ENCODE measurements around the gene CFAP69. TPM values are rescaled to one million over a fixed set of nuclear protein-coding genes. Genes with fewer than 3 reads are reported as not detected.

CFAP69 gene
- total RNA-seq, 1 donor, result 5.4 TPM

- no peak for TF ChIP-seq CTCF (IDR thresholded peaks at IDR 0.05; ENCODE audit: extremely low read depth, low read depth, low read length)
- H3K79me2 ChIP-seq (ENCODE audit: insufficient read depth, low read length), result peaks cover 59% of the 10 kb centered on the region
Measured at GRCh38 chr7:90351987-90352386, 107.0 kb downstream of the CFAP69 start.

More at GRCh38 chr7:90351987-90352386, 107.0 kb downstream of the CFAP69 start:
- no peaks in the 10 kb centered on the region for H3K9me3 ChIP-seq (ENCODE audit: low read depth, low read length)
- no peaks in the 10 kb centered on the region for H4K20me1 ChIP-seq (ENCODE audit: insufficient read depth, low read length)
- no peak for DNase-seq (ENCODE audit: insufficient read length, low spot score, missing footprints)
- no peak overlapping the region for H2AFZ ChIP-seq (ENCODE audit: low read length)
- H3K4me3 ChIP-seq (ENCODE audit: insufficient read depth, low read length), result no peak overlapping the region
- H3K4me2 ChIP-seq (ENCODE audit: insufficient read depth, low read length), result no peak overlapping the region
- no peak overlapping the region for H3K27ac ChIP-seq (ENCODE audit: low read depth, low read length)
- no peaks in the 10 kb centered on the region for H3K27me3 ChIP-seq (ENCODE audit: insufficient read depth, low read length)
- H3K4me1 ChIP-seq (ENCODE audit: insufficient read depth, low read length), result peaks cover 9% of the 10 kb centered on the region
- H3K36me3 ChIP-seq (ENCODE audit: insufficient read depth, low read length), result peaks cover 10% of the 10 kb centered on the region

Small RNA genes within 50 kb of the gene (small RNA-seq; reads per million reads assigned to genes)
- gene RF00019, result not detected

Other genes with a start within 250 kb of the CFAP69 start
- gene STEAP1, start 90.7 kb upstream of the CFAP69 start, total RNA-seq, result 39.1 and 45.4 TPM in 2 replicates
- 9.8 and 18.6 TPM in 2 replicates for gene STEAP2, start 33.4 kb upstream of the CFAP69 start, total RNA-seq
- gene FAM237B, start 76.1 kb downstream of the CFAP69 start, total RNA-seq, result not detected in 2 replicates
- 21.0 and 21.5 TPM in 2 replicates for gene GTPBP10, start 101.5 kb downstream of the CFAP69 start, total RNA-seq
- 35.9 and 39.8 TPM in 2 replicates for gene CLDN12, start 158.3 kb downstream of the CFAP69 start, total RNA-seq
- not detected in 2 replicates for gene PTTG1IP2, start 224.5 kb downstream of the CFAP69 start, total RNA-seq